Sigmoid colon (tissue), 7 donors: Measurements from ENCODE around the gene ZWILCH. TPM values are rescaled to one million over a fixed set of nuclear protein-coding genes. Genes with fewer than 3 reads are reported as not detected.

Source experiments
- DNase-seq: peaks from one replicate; pipeline ENCODE4 v3.0.0-alpha.2; 2019
- H3K27ac ChIP-seq, 4 donors: fragments of 200-600 bp; sonication (generic); one replicate each; pipeline ENCODE4 v1.5.1; 2016 to 2019; ENCODE audit warnings: mild to moderate bottlenecking in 1 of 4
- H3K27me3 ChIP-seq, 3 donors: fragments of 200-600 bp; sonication (generic); one replicate each; pipeline ENCODE4 v1.5.1; 2019; ENCODE audit warnings: mild to moderate bottlenecking in 1 of 3
- H3K36me3 ChIP-seq, 4 donors: fragments of 200-600 bp; sonication (generic); one replicate each; pipeline ENCODE4 v1.5.1; 2016 to 2019
- H3K4me1 ChIP-seq, 4 donors: fragments of 200-600 bp; sonication (generic); one replicate each; pipeline ENCODE4 v1.5.1; 2017 to 2019
- H3K4me3 ChIP-seq, 4 donors: fragments of 200-600 bp; sonication (generic); one replicate each; pipeline ENCODE4 v1.5.1; 2017 to 2019; ENCODE audit warnings: mild to moderate bottlenecking in 2 of 4, moderate library complexity in 1 of 4
- H3K9me3 ChIP-seq, 4 donors: fragments of 200-600 bp in 3 of 4; sonication (generic) in 3 of 4; one replicate each; pipeline versions ENCODE4 v1.5.1 to v1.6.1; 2013 to 2019
- CTCF ChIP-seq, 4 experiments: fragments of 450-650 bp in 3 of 4; fragments of 200-600 bp in 1 of 4; IDR thresholded peaks; one replicate each; pipeline ENCODE4 v1.5.1; 2016 to 2019; ENCODE audit warnings: antibody characterized with exemption in 4 of 4, mild to moderate bottlenecking in 3 of 4, moderate library complexity in 2 of 4
- EP300 ChIP-seq, 4 donors: sonication (generic); formaldehyde crosslinking; IDR thresholded peaks; one replicate each; pipeline ENCODE4 v1.6.1; 2017; ENCODE audit warnings: antibody characterized with exemption in 4 of 4
- POLR2A ChIP-seq, 2 donors: fragments of 450-650 bp; IDR thresholded peaks; one replicate each; pipeline ENCODE4 v1.6.1; 2016; ENCODE audit warnings: antibody characterized with exemption in 2 of 2, mild to moderate bottlenecking in 2 of 2, moderate library complexity in 2 of 2
- POLR2AphosphoS5 ChIP-seq, 4 donors: sonication (generic); formaldehyde crosslinking; IDR thresholded peaks; one replicate each; pipeline ENCODE4 v1.6.1; 2017; ENCODE audit warnings: antibody characterized with exemption in 4 of 4
- WGBS, 2 donors: extraction: QIAGEN DNeasy Blood & Tissue Kit; methylation state at CpG; one replicate each; pipeline ENCODE4 v1.1.7; 2013; 5-methylcytosine and 5-hydroxymethylcytosine counted together
- intact Hi-C: fragments of 100-400 bp; cut with DNase I; formaldehyde crosslinking; loops from one replicate; pipeline ENCODE4 v1.15.1; 2023
- polyA plus RNA-seq, 3 donors: library from polyadenylated mRNA; stranded (reverse); fragments of 200-250 nt; gene quantifications; one replicate each; pipeline ENCODE4 v1.2.3, GENCODE V29; 2013
- total RNA-seq, 4 donors: library from RNA; depleted of rRNA; stranded (reverse); fragments of >200 nt; gene quantifications; one replicate each; pipeline ENCODE4 v1.1.0, GENCODE V29; 2016
- donor health status: healthy with polysubstance abuse.
- donor health status: Bipolar disorder and iron deficiency.
- donor health status: healthy.

ZWILCH gene
- total and polyA plus RNA-seq, 7 donors = 3.1 to 9.3 (median 5.8) TPM

DNA sequence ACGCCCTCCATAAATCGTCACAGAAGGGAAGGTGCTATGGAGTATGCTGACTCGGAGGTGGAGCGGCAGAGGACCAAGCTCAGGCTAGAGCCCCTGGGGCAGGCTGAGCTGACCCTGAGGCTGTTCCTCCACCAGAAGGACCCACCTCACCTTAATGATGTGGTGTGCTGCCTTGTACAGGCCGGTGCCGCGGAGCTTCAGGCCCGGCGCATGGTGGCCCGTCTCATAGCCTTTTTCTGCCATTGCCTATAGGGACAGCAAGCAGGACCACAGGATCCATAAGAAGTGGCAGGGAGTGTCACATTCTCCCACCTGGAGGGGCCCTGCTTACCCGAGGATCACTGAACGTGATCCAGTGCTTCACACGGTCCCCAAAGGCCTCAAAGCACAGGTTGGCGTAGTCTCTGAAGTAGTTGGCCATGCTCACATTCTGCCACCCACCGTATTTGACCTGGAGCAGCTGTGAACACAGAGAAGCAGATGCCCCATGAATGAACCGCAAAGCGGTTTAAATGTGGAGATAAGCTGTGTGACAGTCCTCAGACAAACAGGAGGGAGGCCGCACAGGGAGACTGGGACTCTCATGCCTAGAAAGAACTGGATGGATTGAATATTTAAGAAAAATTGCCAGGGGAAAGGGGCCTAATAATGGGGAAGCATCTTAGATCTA lies 55.9 kb downstream of the ZWILCH start:
- no peak overlapping the region for H3K27ac ChIP-seq
- H3K4me3 ChIP-seq = no peak overlapping the region
- H3K36me3 ChIP-seq = no peaks in the 10 kb centered on the region
- WGBS, 2 donors = 92 to 94% methylated on average over 18 of the region's 18 CpGs
- no peaks in the 10 kb centered on the region for H3K27me3 ChIP-seq
- H3K9me3 ChIP-seq = no peaks in the 10 kb centered on the region
- intact Hi-C loops = no loop called here
- no peaks in the 10 kb centered on the region for H3K4me1 ChIP-seq
- TF ChIP-seq POLR2A (IDR thresholded peaks at IDR 0.05) (no peak), CTCF (IDR thresholded peaks at IDR 0.05) (no peak), POLR2AphosphoS5 (IDR thresholded peaks at IDR 0.05) (no peak), EP300 (IDR thresholded peaks at IDR 0.05) (no peak)
- no peak for DNase-seq

DNA sequence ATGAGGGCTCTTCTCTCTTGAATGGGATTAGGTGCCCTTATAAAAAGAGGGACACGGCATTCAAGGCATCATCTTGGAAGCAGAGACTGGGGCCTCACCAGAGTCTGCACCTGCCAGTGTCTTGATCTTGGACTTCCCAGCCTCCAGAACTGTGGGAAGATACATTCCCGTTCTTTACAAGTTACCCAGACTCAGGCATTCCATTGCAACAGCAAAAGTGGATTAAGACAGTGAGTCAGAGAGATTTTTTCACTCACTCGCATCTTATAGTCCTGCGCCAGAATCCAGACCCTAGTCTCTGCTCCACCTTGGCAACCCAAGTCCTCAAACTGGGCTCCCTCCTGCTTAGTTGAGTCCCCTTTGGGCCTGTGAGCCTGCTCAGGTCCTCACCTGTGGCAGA lies 58.0 kb downstream of the ZWILCH start:
- 92 to 94% methylated on average over 4 of the region's 4 CpGs for WGBS, 2 donors

DNA sequence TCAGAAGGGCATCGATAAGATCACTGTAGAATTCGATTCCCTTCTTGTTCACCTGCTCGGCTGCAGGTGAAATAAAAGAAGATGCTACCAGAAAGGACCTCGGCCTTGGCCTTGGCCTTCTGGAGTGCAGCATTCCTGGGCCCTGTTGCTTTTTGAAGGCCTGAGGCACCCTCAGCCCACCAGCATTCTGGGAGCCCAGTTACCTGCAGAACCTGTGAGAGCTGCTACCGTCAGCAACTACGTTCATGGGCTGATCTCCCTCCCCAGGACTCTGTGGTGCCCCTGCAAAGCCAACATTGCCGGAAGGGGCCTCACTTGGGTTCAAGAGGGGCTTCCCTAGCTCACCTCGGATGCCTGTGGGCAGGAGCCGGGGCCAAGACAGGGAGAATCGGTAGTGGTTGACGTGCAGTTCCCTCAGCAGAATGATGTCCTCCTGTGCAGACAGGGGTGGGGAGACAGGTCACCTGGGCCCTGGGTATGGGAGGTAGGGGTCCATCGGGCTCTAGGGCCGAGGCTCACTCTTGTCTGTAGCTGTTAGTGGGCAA lies 58.5 kb downstream of the ZWILCH start:
- 93 to 94% methylated on average over 13 of the region's 13 CpGs for WGBS, 2 donors
- H3K27me3 ChIP-seq = no peaks in the 10 kb centered on the region
- intact Hi-C loops = no loop called here
- no peaks in the 10 kb centered on the region for H3K36me3 ChIP-seq
- H3K9me3 ChIP-seq = no peaks in the 10 kb centered on the region
- no peak for TF ChIP-seq POLR2A (IDR thresholded peaks at IDR 0.05)
- no peak for TF ChIP-seq POLR2AphosphoS5 (IDR thresholded peaks at IDR 0.05)
- TF ChIP-seq CTCF (IDR thresholded peaks at IDR 0.05) = no peak
- TF ChIP-seq EP300 (IDR thresholded peaks at IDR 0.05) = no peak
- H3K4me1 ChIP-seq = peaks cover 0 to 4% (median 0%) of the 10 kb centered on the region in 4 donors
- no peak overlapping the region for H3K27ac ChIP-seq
- no peak for DNase-seq
- no peak overlapping the region for H3K4me3 ChIP-seq

More for the DNA sequence above, 58.0 kb downstream of the ZWILCH start:
- no peaks in the 10 kb centered on the region for H3K36me3 ChIP-seq
- H3K27ac ChIP-seq = no peak overlapping the region
- no peak overlapping the region for H3K4me3 ChIP-seq
- no peaks in the 10 kb centered on the region for H3K9me3 ChIP-seq
- no peak for TF ChIP-seq POLR2AphosphoS5 (IDR thresholded peaks at IDR 0.05)
- no peak for TF ChIP-seq EP300 (IDR thresholded peaks at IDR 0.05)
- no peak for TF ChIP-seq POLR2A (IDR thresholded peaks at IDR 0.05)
- TF ChIP-seq CTCF (IDR thresholded peaks at IDR 0.05) = no peak
- DNase-seq = no peak
- H3K27me3 ChIP-seq = no peaks in the 10 kb centered on the region
- intact Hi-C loops = no loop called here
- H3K4me1 ChIP-seq = peaks cover 0 to 4% (median 0%) of the 10 kb centered on the region in 4 donors

GRCh38 chr15:66564136-66565041 lies 59.3 kb downstream of the ZWILCH start:
- no peaks in the 10 kb centered on the region for H3K27me3 ChIP-seq
- H3K4me3 ChIP-seq = no peak overlapping the region
- intact Hi-C loops = no loop called here
- no peak for DNase-seq
- TF ChIP-seq CTCF (IDR thresholded peaks at IDR 0.05) (no peak), EP300 (IDR thresholded peaks at IDR 0.05) (no peak), POLR2AphosphoS5 (IDR thresholded peaks at IDR 0.05) (no peak), POLR2A (IDR thresholded peaks at IDR 0.05) (no peak)
- H3K4me1 ChIP-seq = peaks cover 0 to 4% (median 0%) of the 10 kb centered on the region in 4 donors
- H3K9me3 ChIP-seq = no peaks in the 10 kb centered on the region
- 86 to 88% methylated on average over 18 of the region's 18 CpGs for WGBS, 2 donors
- no peaks in the 10 kb centered on the region for H3K36me3 ChIP-seq
- no peak overlapping the region for H3K27ac ChIP-seq
